Neural progenitor cell (in vitro differentiated cells): ENCODE measurements around the gene INSYN1. TPM values are rescaled to one million over a fixed set of nuclear protein-coding genes. Genes with fewer than 3 reads are reported as not detected.

Source experiments
- DNase-seq: peaks from one replicate; pipeline ENCODE4 v3.0.0-alpha.2; 2016; ENCODE audit warnings: low spot score
- H2AFZ ChIP-seq: fragments of 200-600 bp; sonication (generic); replicated peaks from 2 replicates; pipeline ENCODE4 v1.6.1; 2016; ENCODE audit warnings: antibody characterized with exemption
- H3F3A ChIP-seq: fragments of 200-600 bp; sonication (generic); 2 replicates; pipeline ENCODE4 v1.6.1; 2016; ENCODE audit warnings: antibody characterized with exemption, low read depth
- H3K27ac ChIP-seq: fragments of 200-600 bp; sonication (generic); 2 replicates; pipeline ENCODE4 v1.5.1; 2016; ENCODE audit warnings: mild to moderate bottlenecking
- H3K27me3 ChIP-seq: fragments of 200-600 bp; sonication (generic); 2 replicates; pipeline ENCODE4 v1.6.1; 2016; ENCODE audit warnings: mild to moderate bottlenecking, moderate library complexity
- H3K36me3 ChIP-seq: fragments of 200-600 bp; sonication (generic); 2 replicates; pipeline ENCODE4 v1.5.1; 2016
- H3K4me1 ChIP-seq: fragments of 200-600 bp; sonication (generic); 2 replicates; pipeline ENCODE4 v1.6.1; 2016; ENCODE audit warnings: mixed run types
- H3K4me2 ChIP-seq: fragments of 200-600 bp; sonication (generic); 2 replicates; pipeline ENCODE4 v1.6.1; 2016
- H3K4me3 ChIP-seq: fragments of 200-600 bp; sonication (generic); 2 replicates; pipeline ENCODE4 v1.5.1; 2016
- H3K79me2 ChIP-seq: fragments of 200-600 bp; sonication (generic); 2 replicates; pipeline ENCODE4 v1.6.1; 2016; ENCODE audit warnings: low read depth
- H3K9ac ChIP-seq: fragments of 200-600 bp; sonication (generic); 2 replicates; pipeline ENCODE4 v1.6.1; 2016
- H3K9me3 ChIP-seq: fragments of 200-600 bp; sonication (generic); 2 replicates; pipeline ENCODE4 v1.5.1; 2016; ENCODE audit warnings: low read depth
- H4K20me1 ChIP-seq: fragments of 200-600 bp; sonication (generic); 2 replicates; pipeline ENCODE4 v1.6.1; 2016; ENCODE audit warnings: low read depth
- H3K27ac Mint-ChIP-seq: 3 replicates; pipeline ENCODE4 v1.8.0; 2021; ENCODE audit warnings: mixed read lengths
- H3K27me3 Mint-ChIP-seq: 2 replicates; pipeline ENCODE4 v1.8.0; 2022; ENCODE audit warnings: low read depth, mild to moderate bottlenecking, inconsistent platforms, moderate library complexity, mixed read lengths; ENCODE audit not compliant: insufficient read depth
- H3K36me3 Mint-ChIP-seq: 3 replicates; pipeline ENCODE4 v1.8.0; 2021; ENCODE audit warnings: mixed read lengths
- H3K4me1 Mint-ChIP-seq: 3 replicates; pipeline ENCODE4 v1.8.0; 2021; ENCODE audit warnings: mixed read lengths
- H3K4me3 Mint-ChIP-seq: 3 replicates; pipeline ENCODE4 v1.8.0; 2021; ENCODE audit warnings: mild to moderate bottlenecking, moderate library complexity, mixed read lengths
- H3K9me3 Mint-ChIP-seq: 3 replicates; pipeline ENCODE4 v1.8.0; 2020; ENCODE audit warnings: mixed read lengths
- CTCF ChIP-seq: fragments of 200-600 bp; sonication (generic); IDR thresholded peaks from 2 replicates; pipeline ENCODE4 v1.5.1; 2017; ENCODE audit warnings: antibody characterized with exemption, mild to moderate bottlenecking
- EZH2 ChIP-seq: fragments of 200-600 bp; sonication (generic); IDR thresholded peaks from 2 replicates; pipeline ENCODE4 v1.6.1; 2017; ENCODE audit warnings: antibody characterized with exemption, mild to moderate bottlenecking, moderate library complexity
- EZH2phosphoT487 ChIP-seq: fragments of 200-600 bp; sonication (generic); IDR thresholded peaks from 2 replicates; pipeline ENCODE4 v1.6.1; 2017; ENCODE audit warnings: antibody characterized with exemption
- total RNA-seq: library from RNA; depleted of rRNA; stranded (reverse); fragments of >200 nt; gene quantifications from 2 replicates; pipeline ENCODE4 v1.2.3, GENCODE V29; 2015; ENCODE audit warnings: low replicate concordance

INSYN1 gene
- total RNA-seq, 1 donor from 2014 or later, result 0.17 TPM

DNA sequence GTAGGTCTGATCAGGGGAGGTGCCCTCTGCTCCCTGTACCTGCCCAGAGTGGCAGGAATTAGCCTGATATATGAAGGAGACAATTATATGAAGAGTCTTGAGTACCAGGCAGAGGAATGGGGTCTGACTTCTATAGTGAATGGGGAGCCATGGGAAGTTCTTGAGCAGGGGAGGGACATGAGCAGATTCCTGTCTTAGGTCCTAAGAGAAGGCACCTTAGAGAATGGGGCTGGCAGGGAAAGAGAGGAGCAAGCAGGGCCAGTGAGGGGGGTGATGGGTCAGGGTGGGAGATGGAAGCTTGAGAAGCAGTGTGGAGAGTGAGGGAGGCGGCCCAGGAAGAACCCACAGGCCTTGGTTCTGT is 56.5 kb downstream of the INSYN1 start:
- H3K27ac Mint-ChIP-seq, result peak overlapping the region; percentile 34
- peaks cover 5% of the 10 kb centered on the region for H3K36me3 Mint-ChIP-seq
- TF ChIP-seq EZH2 (no peak), EZH2phosphoT487 (no peak), CTCF (no peak)
- Histone ChIP-seq H3K4me2 (no peak overlapping the region), H3F3A (peaks cover 12% of the 10 kb centered on the region), H3K27ac (no peak overlapping the region), H3K4me1 (peaks cover 11% of the 10 kb centered on the region), H3K36me3 (no peaks in the 10 kb centered on the region), H2AFZ (no peak overlapping the region), H4K20me1 (peaks cover 96% of the 10 kb centered on the region), H3K27me3 (no peaks in the 10 kb centered on the region), H3K9ac (no peak overlapping the region), H3K4me3 (no peak overlapping the region), H3K79me2 (peaks cover 90% of the 10 kb centered on the region), H3K9me3 (no peaks in the 10 kb centered on the region)
- DNase-seq, result no peak
- H3K27me3 Mint-ChIP-seq, result peaks cover 7% of the 10 kb centered on the region
- no peaks in the 10 kb centered on the region for H3K9me3 Mint-ChIP-seq
- H3K4me1 Mint-ChIP-seq, result peaks cover 36% of the 10 kb centered on the region
- peak overlapping the region; percentile 30 for H3K4me3 Mint-ChIP-seq

GRCh38 chr15:73695773-73696640 is 57.1 kb downstream of the INSYN1 start:
- Mint-ChIP-seq H3K4me1 (peaks cover 33% of the 10 kb centered on the region), H3K9me3 (no peaks in the 10 kb centered on the region), H3K4me3 (no peak overlapping the region), H3K27me3 (peaks cover 5% of the 10 kb centered on the region), H3K27ac (no peak overlapping the region), H3K36me3 (peaks cover 5% of the 10 kb centered on the region)
- Histone ChIP-seq H3K36me3 (no peaks in the 10 kb centered on the region), H3K4me3 (no peak overlapping the region), H3K9ac (no peak overlapping the region), H4K20me1 (peaks cover 97% of the 10 kb centered on the region), H3K27me3 (no peaks in the 10 kb centered on the region), H3K27ac (no peak overlapping the region), H3K79me2 (peaks cover 90% of the 10 kb centered on the region), H3F3A (peaks cover 15% of the 10 kb centered on the region), H3K9me3 (no peaks in the 10 kb centered on the region), H2AFZ (no peak overlapping the region), H3K4me2 (no peak overlapping the region), H3K4me1 (peaks cover 17% of the 10 kb centered on the region)
- DNase-seq, result no peak
- TF ChIP-seq EZH2, result no peak
- no peak for TF ChIP-seq EZH2phosphoT487
- TF ChIP-seq CTCF, result no peak

GRCh38 chr15:73694419-73694818 is 58.7 kb downstream of the INSYN1 start:
- Mint-ChIP-seq H3K4me3 (no peak overlapping the region), H3K27ac (no peak overlapping the region), H3K27me3 (peaks cover 5% of the 10 kb centered on the region), H3K9me3 (no peaks in the 10 kb centered on the region), H3K4me1 (peaks cover 25% of the 10 kb centered on the region), H3K36me3 (peaks cover 3% of the 10 kb centered on the region)
- TF ChIP-seq EZH2phosphoT487 (no peak), CTCF (no peak)
- no peaks in the 10 kb centered on the region for H3K36me3 ChIP-seq
- H3K9me3 ChIP-seq, result no peaks in the 10 kb centered on the region
- no peak overlapping the region for H3K9ac ChIP-seq
- H2AFZ ChIP-seq, result no peak overlapping the region
- peaks cover 100% of the 10 kb centered on the region for H4K20me1 ChIP-seq
- no peak overlapping the region for H3K27ac ChIP-seq
- peaks cover 21% of the 10 kb centered on the region for H3K4me1 ChIP-seq
- H3K27me3 ChIP-seq, result no peaks in the 10 kb centered on the region
- no peak overlapping the region for H3K4me2 ChIP-seq
- DNase-seq, result no peak
- peaks cover 12% of the 10 kb centered on the region for H3F3A ChIP-seq
- H3K79me2 ChIP-seq, result peaks cover 92% of the 10 kb centered on the region
- H3K4me3 ChIP-seq, result no peak overlapping the region
